Astrocyte of the cerebellum (primary cell): ENCODE measurements around the gene TAB2.

ENCODE experiments used
- DNase-seq: peaks from one replicate; pipeline ENCODE4 v3.0.0-alpha.2; 2011; ENCODE audit warnings: low read depth
- H3K4me3 ChIP-seq: 2 replicates; pipeline ENCODE4 v1.5.1; 2011; ENCODE audit warnings: mild to moderate bottlenecking, low read depth, low read length, moderate library complexity
- in situ Hi-C: cut with HindIII; loops from 2 replicates; pipeline ENCODE4 v1.10.0; 2017; ENCODE audit warnings: low sequenced_read_pairs
- TF ChIP-seq, protein P1 (sequence below): IDR thresholded peaks from 2 replicates; pipeline ENCODE4 v1.5.1; 2012; ENCODE audit warnings: low read length, low read depth, moderate library complexity, mild to moderate bottlenecking; ENCODE audit errors: missing control alignments

The TAB2 gene

GRCh38 chr6:149275621-149276020 is 41.9 kb upstream of the TAB2 start:
- no peak overlapping the region for H3K4me3 ChIP-seq
- DNase-seq: no peak
- in situ Hi-C loops: no loop called here
- TF ChIP-seq, protein P1, sequence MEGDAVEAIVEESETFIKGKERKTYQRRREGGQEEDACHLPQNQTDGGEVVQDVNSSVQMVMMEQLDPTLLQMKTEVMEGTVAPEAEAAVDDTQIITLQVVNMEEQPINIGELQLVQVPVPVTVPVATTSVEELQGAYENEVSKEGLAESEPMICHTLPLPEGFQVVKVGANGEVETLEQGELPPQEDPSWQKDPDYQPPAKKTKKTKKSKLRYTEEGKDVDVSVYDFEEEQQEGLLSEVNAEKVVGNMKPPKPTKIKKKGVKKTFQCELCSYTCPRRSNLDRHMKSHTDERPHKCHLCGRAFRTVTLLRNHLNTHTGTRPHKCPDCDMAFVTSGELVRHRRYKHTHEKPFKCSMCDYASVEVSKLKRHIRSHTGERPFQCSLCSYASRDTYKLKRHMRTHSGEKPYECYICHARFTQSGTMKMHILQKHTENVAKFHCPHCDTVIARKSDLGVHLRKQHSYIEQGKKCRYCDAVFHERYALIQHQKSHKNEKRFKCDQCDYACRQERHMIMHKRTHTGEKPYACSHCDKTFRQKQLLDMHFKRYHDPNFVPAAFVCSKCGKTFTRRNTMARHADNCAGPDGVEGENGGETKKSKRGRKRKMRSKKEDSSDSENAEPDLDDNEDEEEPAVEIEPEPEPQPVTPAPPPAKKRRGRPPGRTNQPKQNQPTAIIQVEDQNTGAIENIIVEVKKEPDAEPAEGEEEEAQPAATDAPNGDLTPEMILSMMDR: no peak

DNA sequence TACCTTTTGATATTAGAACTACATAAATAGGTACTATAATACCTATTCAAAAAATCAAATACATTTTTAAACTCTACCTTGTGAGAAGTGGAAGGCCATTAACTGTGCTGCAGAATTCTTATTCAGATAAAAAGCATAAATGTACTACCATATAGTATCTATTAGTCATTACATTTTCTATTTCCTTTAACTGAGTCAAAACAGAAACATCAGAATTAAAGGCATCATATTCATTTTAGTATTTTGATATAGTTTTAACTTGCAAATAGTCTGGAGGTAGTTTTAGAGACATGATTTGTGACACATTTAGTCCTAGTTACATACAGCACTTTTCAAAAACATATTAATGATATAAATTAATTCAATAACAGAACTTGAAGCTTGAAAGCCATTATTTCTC is 39.9 kb upstream of the TAB2 start:
- H3K4me3 ChIP-seq: no peak overlapping the region
- in situ Hi-C loops: no loop called here
- TF ChIP-seq, protein P1: no peak
- no peak for DNase-seq

- TF ChIP-seq, protein P1: no peak
- no peak for DNase-seq
- in situ Hi-C loops: no loop called here
- H3K4me3 ChIP-seq: no peak overlapping the region
These were observed 38.5 kb upstream of the TAB2 start for GRCh38 chr6:149278997-149279396.

- DNase-seq: no peak
- in situ Hi-C loops: loop anchor here (5.0 kb wide), 1 partner anchor 48 kb away; no protein-coding TSS in a partner anchor
- no peak overlapping the region for H3K4me3 ChIP-seq
- TF ChIP-seq, protein P1: no peak
These were observed 32.6 kb upstream of the TAB2 start for GRCh38 chr6:149284904-149285303.

GRCh38 chr6:149285626-149286025 is 31.9 kb upstream of the TAB2 start:
- in situ Hi-C loops: no loop called here
- DNase-seq: no peak

GRCh38 chr6:149286905-149287304 is 30.6 kb upstream of the TAB2 start:
- TF ChIP-seq, protein P1: no peak
- DNase-seq: no peak
- H3K4me3 ChIP-seq: no peak overlapping the region
- in situ Hi-C loops: no loop called here

More at GRCh38 chr6:149285626-149286025, 31.9 kb upstream of the TAB2 start:
- no peak overlapping the region for H3K4me3 ChIP-seq
- TF ChIP-seq, protein P1: no peak

DNA sequence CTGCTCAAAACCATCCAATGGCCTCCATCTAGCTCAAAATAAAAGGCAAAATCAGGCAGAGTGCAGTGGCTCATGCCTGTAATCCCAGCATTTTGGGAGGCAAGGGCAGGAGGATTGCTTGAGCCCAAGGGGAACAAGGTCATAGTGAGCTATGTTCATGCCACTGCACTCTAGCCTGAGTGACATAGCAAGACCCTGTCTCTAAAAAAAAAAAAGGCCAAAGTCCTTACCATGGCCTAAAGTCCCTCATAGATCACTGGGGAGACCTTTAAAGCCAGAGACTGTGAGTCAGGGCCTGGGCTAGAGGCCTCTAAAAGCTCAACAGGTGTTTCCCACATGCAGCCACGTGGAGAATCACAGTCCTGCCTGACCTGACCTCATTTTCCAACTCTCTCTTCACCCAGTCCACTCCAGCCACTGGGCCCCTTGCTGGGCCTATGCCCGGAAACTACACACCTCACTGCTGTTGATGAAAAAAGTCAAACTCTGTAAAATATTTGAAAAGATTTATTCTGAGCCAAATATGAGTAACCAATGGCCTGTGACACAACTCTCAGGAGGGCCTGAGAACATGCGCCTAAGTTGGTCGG is 28.2 kb upstream of the TAB2 start:
- TF ChIP-seq, protein P1: no peak
- no peak overlapping the region for H3K4me3 ChIP-seq
- no peak for DNase-seq
- in situ Hi-C loops: no loop called here
